Measurements from ENCODE around the gene SLC24A3. TPM values are rescaled to one million over a fixed set of nuclear protein-coding genes. Genes with fewer than 3 reads are reported as not detected.
A peak's percentile ranks its signal among the peaks of the same experiment; 100 is the strongest.

SLC24A3 gene
- total and polyA plus RNA-seq, 2 of the 13 experiments (the other 11 are each of a cell fraction or from before 2014, with no cell fraction given), result not detected

DNA sequence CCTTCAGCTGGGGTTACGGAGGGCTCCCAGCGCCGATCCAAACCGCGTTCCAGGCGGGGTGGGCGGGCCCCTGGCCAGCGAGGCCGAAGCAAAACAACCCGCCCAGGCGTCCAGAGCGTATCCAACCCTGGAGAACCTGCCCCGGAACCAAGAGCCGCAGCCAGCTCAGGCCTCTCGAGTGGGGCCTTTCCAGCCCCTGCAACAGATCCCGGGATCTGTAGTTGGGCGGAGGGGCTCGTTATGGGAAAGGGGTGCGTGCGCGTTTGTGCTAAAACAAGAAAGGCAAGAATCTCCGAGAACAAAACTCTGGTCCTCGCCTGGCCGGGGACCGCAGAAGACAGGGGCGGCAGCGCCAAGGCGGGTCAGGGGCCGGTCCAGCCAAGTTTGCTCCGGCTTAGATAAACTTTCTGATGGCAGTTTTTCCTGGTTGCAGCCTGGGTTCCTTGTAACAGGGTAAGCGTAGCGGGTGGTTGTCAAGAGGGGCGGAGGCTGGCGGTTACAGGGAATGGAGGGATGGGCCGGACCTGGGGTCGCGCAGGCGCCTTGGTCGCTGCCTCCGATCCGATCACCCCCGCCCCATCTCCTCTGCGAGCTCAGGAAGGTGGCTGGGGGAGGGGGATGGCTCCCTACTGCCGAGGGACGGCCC, 545.2 kb downstream of the SLC24A3 start (continued):
- TF ChIP-seq, protein P1, sequence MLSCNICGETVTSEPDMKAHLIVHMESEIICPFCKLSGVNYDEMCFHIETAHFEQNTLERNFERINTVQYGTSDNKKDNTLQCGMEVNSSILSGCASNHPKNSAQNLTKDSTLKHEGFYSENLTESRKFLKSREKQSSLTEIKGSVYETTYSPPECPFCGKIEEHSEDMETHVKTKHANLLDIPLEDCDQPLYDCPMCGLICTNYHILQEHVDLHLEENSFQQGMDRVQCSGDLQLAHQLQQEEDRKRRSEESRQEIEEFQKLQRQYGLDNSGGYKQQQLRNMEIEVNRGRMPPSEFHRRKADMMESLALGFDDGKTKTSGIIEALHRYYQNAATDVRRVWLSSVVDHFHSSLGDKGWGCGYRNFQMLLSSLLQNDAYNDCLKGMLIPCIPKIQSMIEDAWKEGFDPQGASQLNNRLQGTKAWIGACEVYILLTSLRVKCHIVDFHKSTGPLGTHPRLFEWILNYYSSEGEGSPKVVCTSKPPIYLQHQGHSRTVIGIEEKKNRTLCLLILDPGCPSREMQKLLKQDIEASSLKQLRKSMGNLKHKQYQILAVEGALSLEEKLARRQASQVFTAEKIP (CRISPR knock-in tag; IDR thresholded peaks at IDR 0.05; ENCODE audit: borderline replicate concordance), result no peak
- 0 out of 2 replicates have a peak, but pooled peaks have one; percentile 5 for TF ChIP-seq GATAD2A (CRISPR knock-in tag; IDR thresholded peaks at IDR 0.05)
- TF ChIP-seq FLYWCH1 (CRISPR knock-in tag; IDR thresholded peaks at IDR 0.05), result peak; percentile 80; the same call in 1 of the 2 replicates
- TF ChIP-seq, protein P2, sequence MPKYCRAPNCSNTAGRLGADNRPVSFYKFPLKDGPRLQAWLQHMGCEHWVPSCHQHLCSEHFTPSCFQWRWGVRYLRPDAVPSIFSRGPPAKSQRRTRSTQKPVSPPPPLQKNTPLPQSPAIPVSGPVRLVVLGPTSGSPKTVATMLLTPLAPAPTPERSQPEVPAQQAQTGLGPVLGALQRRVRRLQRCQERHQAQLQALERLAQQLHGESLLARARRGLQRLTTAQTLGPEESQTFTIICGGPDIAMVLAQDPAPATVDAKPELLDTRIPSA (CRISPR knock-in tag; IDR thresholded peaks at IDR 0.05; ENCODE audit: borderline replicate concordance), result peak; percentile 92; the same call in 1 of the 2 replicates
- no peak for TF ChIP-seq ZNF432 (CRISPR knock-in tag; IDR thresholded peaks at IDR 0.05; ENCODE audit: borderline replicate concordance)
- TF ChIP-seq POLR2AphosphoS5 (IDR thresholded peaks at IDR 0.05; ENCODE audit: low read depth, low read length), result 0 out of 2 replicates have a peak, but pooled peaks have one; percentile 12
- TF ChIP-seq IRF2 (CRISPR knock-in tag; IDR thresholded peaks at IDR 0.05), result no peak
- TF ChIP-seq, protein P3, sequence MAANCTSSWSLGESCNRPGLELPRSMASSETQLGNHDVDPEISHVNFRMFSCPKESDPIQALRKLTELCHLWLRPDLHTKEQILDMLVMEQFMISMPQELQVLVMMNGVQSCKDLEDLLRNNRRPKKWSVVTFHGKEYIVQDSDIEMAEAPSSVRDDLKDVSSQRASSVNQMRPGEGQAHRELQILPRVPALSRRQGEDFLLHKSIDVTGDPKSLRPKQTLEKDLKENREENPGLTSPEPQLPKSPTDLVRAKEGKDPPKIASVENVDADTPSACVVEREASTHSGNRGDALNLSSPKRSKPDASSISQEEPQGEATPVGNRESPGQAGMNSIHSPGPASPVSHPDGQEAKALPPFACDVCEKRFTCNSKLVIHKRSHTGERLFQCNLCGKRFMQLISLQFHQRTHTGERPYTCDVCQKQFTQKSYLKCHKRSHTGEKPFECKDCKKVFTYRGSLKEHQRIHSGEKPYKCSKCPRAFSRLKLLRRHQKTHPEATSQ (CRISPR knock-in tag; IDR thresholded peaks at IDR 0.05; ENCODE audit: borderline replicate concordance), result no peak
- TF ChIP-seq, protein P4, sequence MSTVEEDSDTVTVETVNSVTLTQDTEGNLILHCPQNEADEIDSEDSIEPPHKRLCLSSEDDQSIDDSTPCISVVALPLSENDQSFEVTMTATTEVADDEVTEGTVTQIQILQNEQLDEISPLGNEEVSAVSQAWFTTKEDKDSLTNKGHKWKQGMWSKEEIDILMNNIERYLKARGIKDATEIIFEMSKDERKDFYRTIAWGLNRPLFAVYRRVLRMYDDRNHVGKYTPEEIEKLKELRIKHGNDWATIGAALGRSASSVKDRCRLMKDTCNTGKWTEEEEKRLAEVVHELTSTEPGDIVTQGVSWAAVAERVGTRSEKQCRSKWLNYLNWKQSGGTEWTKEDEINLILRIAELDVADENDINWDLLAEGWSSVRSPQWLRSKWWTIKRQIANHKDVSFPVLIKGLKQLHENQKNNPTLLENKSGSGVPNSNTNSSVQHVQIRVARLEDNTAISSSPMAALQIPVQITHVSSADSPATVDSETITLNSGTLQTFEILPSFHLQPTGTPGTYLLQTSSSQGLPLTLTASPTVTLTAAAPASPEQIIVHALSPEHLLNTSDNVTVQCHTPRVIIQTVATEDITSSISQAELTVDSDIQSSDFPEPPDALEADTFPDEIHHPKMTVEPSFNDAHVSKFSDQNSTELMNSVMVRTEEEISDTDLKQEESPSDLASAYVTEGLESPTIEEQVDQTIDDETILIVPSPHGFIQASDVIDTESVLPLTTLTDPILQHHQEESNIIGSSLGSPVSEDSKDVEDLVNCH (CRISPR knock-in tag; IDR thresholded peaks at IDR 0.05), result no peak
- peak; percentile 67; the same call in 1 of the 2 replicates for TF ChIP-seq YEATS4 (CRISPR knock-in tag; IDR thresholded peaks at IDR 0.05; ENCODE audit: borderline replicate concordance)
- TF ChIP-seq, protein P5, sequence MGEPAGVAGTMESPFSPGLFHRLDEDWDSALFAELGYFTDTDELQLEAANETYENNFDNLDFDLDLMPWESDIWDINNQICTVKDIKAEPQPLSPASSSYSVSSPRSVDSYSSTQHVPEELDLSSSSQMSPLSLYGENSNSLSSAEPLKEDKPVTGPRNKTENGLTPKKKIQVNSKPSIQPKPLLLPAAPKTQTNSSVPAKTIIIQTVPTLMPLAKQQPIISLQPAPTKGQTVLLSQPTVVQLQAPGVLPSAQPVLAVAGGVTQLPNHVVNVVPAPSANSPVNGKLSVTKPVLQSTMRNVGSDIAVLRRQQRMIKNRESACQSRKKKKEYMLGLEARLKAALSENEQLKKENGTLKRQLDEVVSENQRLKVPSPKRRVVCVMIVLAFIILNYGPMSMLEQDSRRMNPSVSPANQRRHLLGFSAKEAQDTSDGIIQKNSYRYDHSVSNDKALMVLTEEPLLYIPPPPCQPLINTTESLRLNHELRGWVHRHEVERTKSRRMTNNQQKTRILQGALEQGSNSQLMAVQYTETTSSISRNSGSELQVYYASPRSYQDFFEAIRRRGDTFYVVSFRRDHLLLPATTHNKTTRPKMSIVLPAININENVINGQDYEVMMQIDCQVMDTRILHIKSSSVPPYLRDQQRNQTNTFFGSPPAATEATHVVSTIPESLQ (CRISPR knock-in tag; conservative IDR thresholded peaks at IDR 0.05), result no peak
- TF ChIP-seq ZNF879 (CRISPR knock-in tag; IDR thresholded peaks at IDR 0.05), result no peak
- no peak for TF ChIP-seq DMAP1 (CRISPR knock-in tag; IDR thresholded peaks at IDR 0.05)
- TF ChIP-seq ZFP36 (IDR thresholded peaks at IDR 0.05; ENCODE audit: borderline replicate concordance, low read depth, low read length, partially characterized antibody), result no peak
- TF ChIP-seq TMF1 (CRISPR knock-in tag; IDR thresholded peaks at IDR 0.05; ENCODE audit: low read depth), result no peak
- no peak for TF ChIP-seq KLF13 (CRISPR knock-in tag; IDR thresholded peaks at IDR 0.05)
- peak in 1 of 2 experiments; percentile 13; a peak in 1 of 4 replicates for TF ChIP-seq POLR2A (IDR thresholded peaks at IDR 0.05; ENCODE audit: insufficient read depth in 1 of 2, low read depth in 2 of 2, low read length in 2 of 2)
- TF ChIP-seq MAF1 (CRISPR knock-in tag; IDR thresholded peaks at IDR 0.05; ENCODE audit: borderline replicate concordance), result no peak
- TF ChIP-seq, protein P6, sequence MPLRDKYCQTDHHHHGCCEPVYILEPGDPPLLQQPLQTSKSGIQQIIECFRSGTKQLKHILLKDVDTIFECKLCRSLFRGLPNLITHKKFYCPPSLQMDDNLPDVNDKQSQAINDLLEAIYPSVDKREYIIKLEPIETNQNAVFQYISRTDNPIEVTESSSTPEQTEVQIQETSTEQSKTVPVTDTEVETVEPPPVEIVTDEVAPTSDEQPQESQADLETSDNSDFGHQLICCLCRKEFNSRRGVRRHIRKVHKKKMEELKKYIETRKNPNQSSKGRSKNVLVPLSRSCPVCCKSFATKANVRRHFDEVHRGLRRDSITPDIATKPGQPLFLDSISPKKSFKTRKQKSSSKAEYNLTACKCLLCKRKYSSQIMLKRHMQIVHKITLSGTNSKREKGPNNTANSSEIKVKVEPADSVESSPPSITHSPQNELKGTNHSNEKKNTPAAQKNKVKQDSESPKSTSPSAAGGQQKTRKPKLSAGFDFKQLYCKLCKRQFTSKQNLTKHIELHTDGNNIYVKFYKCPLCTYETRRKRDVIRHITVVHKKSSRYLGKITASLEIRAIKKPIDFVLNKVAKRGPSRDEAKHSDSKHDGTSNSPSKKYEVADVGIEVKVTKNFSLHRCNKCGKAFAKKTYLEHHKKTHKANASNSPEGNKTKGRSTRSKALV (CRISPR knock-in tag; IDR thresholded peaks at IDR 0.05), result peak; percentile 97
- no peak for TF ChIP-seq MAFF (IDR thresholded peaks at IDR 0.05; ENCODE audit: low read depth, low read length)
